ENCODE measurements around the gene GPX4.

The GPX4 gene

DNA sequence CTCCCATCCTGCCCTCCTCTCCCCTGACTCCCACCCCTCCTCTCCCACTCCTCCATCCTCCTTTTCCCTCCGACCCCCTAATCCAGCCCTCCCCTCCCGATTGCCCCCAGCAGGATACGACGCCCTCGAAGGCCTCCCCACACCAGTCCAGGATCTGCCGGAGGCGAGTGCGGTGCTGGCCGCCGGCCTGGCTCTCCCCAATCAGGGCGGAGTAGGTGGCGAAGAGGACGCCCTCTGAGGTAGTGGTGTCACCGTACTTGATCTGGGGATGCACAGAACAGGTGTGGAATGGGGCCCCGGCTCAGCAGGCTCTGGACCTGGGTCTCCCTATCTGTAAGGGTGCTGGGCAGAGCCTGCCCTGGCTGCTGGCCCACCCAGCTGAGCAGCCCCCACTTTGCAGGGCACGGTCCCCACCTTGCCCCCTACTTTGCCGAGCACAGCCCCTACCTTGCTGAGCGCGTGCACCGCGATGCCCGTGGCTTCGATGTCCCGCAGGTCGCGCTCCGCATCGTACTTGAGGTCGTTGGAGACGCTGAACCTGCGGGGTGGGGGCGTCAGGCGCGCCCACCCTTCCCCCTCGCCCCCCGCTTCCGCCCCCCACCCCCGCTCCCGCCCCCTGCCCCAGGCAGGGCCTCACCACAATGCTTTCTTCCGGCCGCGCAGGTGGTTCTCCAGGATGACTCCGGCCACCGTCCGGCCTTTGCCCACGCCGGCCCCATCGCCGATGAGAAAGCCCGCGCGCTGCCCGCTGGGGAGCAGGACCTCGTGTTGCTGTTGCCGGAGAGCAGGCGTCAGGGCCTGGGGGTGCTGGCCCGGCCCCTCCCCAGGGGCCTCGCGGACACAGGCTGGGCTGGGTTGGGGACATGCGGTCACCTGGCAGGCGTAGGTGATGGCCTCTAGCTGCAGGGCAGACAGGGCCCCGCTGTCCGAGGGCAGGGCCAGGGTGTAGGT lies 18.5 kb downstream of the GPX4 start:
- no peaks in the 10 kb centered on the region for H3F3A ChIP-seq (ENCODE audit: low read depth)
- no peak overlapping the region for H3K4me3 ChIP-seq (ENCODE audit: low read length, poor library complexity, severe bottlenecking)
- no peaks in the 10 kb centered on the region for H3K9me3 ChIP-seq (ENCODE audit: insufficient read depth, low read depth, low read length)
- H3K9me2 ChIP-seq (replicated peaks; ENCODE audit: low read depth, low read length) = no peaks in the 10 kb centered on the region
- no peaks in the 10 kb centered on the region for H3K4me1 ChIP-seq (ENCODE audit: insufficient read depth, low read length, poor library complexity, severe bottlenecking)
- H2AFZ ChIP-seq (ENCODE audit: low read length) = no peak overlapping the region
- TF ChIP-seq CTCF (conservative IDR thresholded peaks at IDR 0.05; ENCODE audit: low read length) (no peak), EZH2phosphoT487 (IDR thresholded peaks at IDR 0.05; ENCODE audit: borderline replicate concordance) (no peak)
- no peaks in the 10 kb centered on the region for H3K27me3 ChIP-seq (ENCODE audit: insufficient read depth, low read length, poor library complexity, severe bottlenecking)
- no peak overlapping the region for H3K4me2 ChIP-seq (ENCODE audit: low read depth, low read length, poor library complexity, severe bottlenecking)
- peaks cover under 1% of the 10 kb centered on the region; the same call in 1 of the 2 replicates for H3K79me2 ChIP-seq (ENCODE audit: insufficient read depth, low read length)
- H3K36me3 ChIP-seq (ENCODE audit: insufficient read depth, low read length) = peaks cover 75% of the 10 kb centered on the region; the same call in 1 of the 2 replicates
- H3K9ac ChIP-seq (ENCODE audit: low read depth, low read length, poor library complexity, severe bottlenecking) = no peak overlapping the region
- H4K20me1 ChIP-seq (ENCODE audit: insufficient read depth, low read length, poor library complexity, severe bottlenecking) = peaks cover 5% of the 10 kb centered on the region

GRCh38 chr19:1122972-1123363 lies 19.2 kb downstream of the GPX4 start:
- no peak overlapping the region for H3K4me2 ChIP-seq (ENCODE audit: low read depth, low read length, poor library complexity, severe bottlenecking)
- H4K20me1 ChIP-seq (ENCODE audit: insufficient read depth, low read length, poor library complexity, severe bottlenecking) = peaks cover 5% of the 10 kb centered on the region
- H3K9me2 ChIP-seq (replicated peaks; ENCODE audit: low read depth, low read length) = no peaks in the 10 kb centered on the region
- no peak overlapping the region for H3K4me3 ChIP-seq (ENCODE audit: low read length, poor library complexity, severe bottlenecking)
- peaks cover 6% of the 10 kb centered on the region; the same call in 1 of the 2 replicates for H3K79me2 ChIP-seq (ENCODE audit: insufficient read depth, low read length)
- H3K4me1 ChIP-seq (ENCODE audit: insufficient read depth, low read length, poor library complexity, severe bottlenecking) = no peaks in the 10 kb centered on the region
- no peak overlapping the region for H2AFZ ChIP-seq (ENCODE audit: low read length)
- no peak overlapping the region for H3K9ac ChIP-seq (ENCODE audit: low read depth, low read length, poor library complexity, severe bottlenecking)
- no peaks in the 10 kb centered on the region for H3K27me3 ChIP-seq (ENCODE audit: insufficient read depth, low read length, poor library complexity, severe bottlenecking)
- TF ChIP-seq CTCF (conservative IDR thresholded peaks at IDR 0.05; ENCODE audit: low read length) (no peak), EZH2phosphoT487 (IDR thresholded peaks at IDR 0.05; ENCODE audit: borderline replicate concordance) (no peak)
- H3F3A ChIP-seq (ENCODE audit: low read depth) = no peaks in the 10 kb centered on the region
- H3K36me3 ChIP-seq (ENCODE audit: insufficient read depth, low read length) = peaks cover 71% of the 10 kb centered on the region; the same call in 1 of the 2 replicates
- H3K9me3 ChIP-seq (ENCODE audit: insufficient read depth, low read depth, low read length) = no peaks in the 10 kb centered on the region

GRCh38 chr19:1123381-1123780 lies 19.6 kb downstream of the GPX4 start:
- H3K4me2 ChIP-seq (ENCODE audit: low read depth, low read length, poor library complexity, severe bottlenecking) = no peak overlapping the region
- H3K79me2 ChIP-seq (ENCODE audit: insufficient read depth, low read length) = peaks cover 10% of the 10 kb centered on the region; the same call in 1 of the 2 replicates
- H3K27me3 ChIP-seq (ENCODE audit: insufficient read depth, low read length, poor library complexity, severe bottlenecking) = no peaks in the 10 kb centered on the region
- H3K9ac ChIP-seq (ENCODE audit: low read depth, low read length, poor library complexity, severe bottlenecking) = no peak overlapping the region
- no peaks in the 10 kb centered on the region for H3K4me1 ChIP-seq (ENCODE audit: insufficient read depth, low read length, poor library complexity, severe bottlenecking)
- peaks cover 69% of the 10 kb centered on the region; the same call in 1 of the 2 replicates for H3K36me3 ChIP-seq (ENCODE audit: insufficient read depth, low read length)
- no peaks in the 10 kb centered on the region for H3F3A ChIP-seq (ENCODE audit: low read depth)
- peaks cover 5% of the 10 kb centered on the region for H4K20me1 ChIP-seq (ENCODE audit: insufficient read depth, low read length, poor library complexity, severe bottlenecking)
- H3K9me3 ChIP-seq (ENCODE audit: insufficient read depth, low read depth, low read length) = no peaks in the 10 kb centered on the region
- TF ChIP-seq EZH2phosphoT487 (IDR thresholded peaks at IDR 0.05; ENCODE audit: borderline replicate concordance) = no peak
- TF ChIP-seq CTCF (conservative IDR thresholded peaks at IDR 0.05; ENCODE audit: low read length) = no peak
- H3K4me3 ChIP-seq (ENCODE audit: low read length, poor library complexity, severe bottlenecking) = no peak overlapping the region
- H2AFZ ChIP-seq (ENCODE audit: low read length) = no peak overlapping the region
- no peaks in the 10 kb centered on the region for H3K9me2 ChIP-seq (replicated peaks; ENCODE audit: low read depth, low read length)
